ENCODE results near the gene C1orf94.
A peak's percentile ranks its signal among the peaks of the same experiment; 100 is the strongest.

C1orf94 gene

DNA sequence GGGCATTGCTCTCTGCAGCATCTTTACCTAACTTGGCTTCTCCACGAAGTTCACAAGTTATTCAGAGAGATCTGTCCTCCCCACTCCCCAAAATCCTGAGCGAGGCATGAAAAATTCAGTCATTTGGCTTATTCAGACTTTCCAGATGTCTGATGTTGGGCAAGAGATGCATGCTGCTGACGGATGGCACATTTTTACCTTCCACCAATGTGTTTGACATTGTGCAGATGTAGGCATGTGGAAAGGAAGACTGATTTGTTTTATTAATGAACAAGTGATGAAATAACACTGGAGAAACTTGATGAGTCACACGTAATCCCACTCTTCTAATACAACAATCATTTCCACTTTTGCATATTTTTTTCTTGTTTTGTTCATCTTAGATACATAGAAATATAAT is 86.7 kb downstream of the C1orf94 start:
- Histone ChIP-seq H3K4me1 (ENCODE audit: low read length) (peaks cover 20% of the 10 kb centered on the region), H3K79me2 (ENCODE audit: low read length) (no peaks in the 10 kb centered on the region), H3K4me2 (ENCODE audit: low read length) (no peak overlapping the region), H3K27me3 (ENCODE audit: low read depth, low read length) (no peaks in the 10 kb centered on the region), H3K27ac (ENCODE audit: low read length) (no peak overlapping the region), H3K36me3 (replicated peaks; ENCODE audit: low read depth, low read length) (no peaks in the 10 kb centered on the region), H4K20me1 (ENCODE audit: insufficient read depth, low read length) (no peaks in the 10 kb centered on the region), H3K4me3 (ENCODE audit: low read length) (no peak overlapping the region), H3K9me3 (ENCODE audit: insufficient read depth, low read length) (no peaks in the 10 kb centered on the region), H2AFZ (ENCODE audit: low read depth, low read length) (no peak overlapping the region), H3K9ac (ENCODE audit: low read length) (no peak overlapping the region)
- TF ChIP-seq, protein P1, sequence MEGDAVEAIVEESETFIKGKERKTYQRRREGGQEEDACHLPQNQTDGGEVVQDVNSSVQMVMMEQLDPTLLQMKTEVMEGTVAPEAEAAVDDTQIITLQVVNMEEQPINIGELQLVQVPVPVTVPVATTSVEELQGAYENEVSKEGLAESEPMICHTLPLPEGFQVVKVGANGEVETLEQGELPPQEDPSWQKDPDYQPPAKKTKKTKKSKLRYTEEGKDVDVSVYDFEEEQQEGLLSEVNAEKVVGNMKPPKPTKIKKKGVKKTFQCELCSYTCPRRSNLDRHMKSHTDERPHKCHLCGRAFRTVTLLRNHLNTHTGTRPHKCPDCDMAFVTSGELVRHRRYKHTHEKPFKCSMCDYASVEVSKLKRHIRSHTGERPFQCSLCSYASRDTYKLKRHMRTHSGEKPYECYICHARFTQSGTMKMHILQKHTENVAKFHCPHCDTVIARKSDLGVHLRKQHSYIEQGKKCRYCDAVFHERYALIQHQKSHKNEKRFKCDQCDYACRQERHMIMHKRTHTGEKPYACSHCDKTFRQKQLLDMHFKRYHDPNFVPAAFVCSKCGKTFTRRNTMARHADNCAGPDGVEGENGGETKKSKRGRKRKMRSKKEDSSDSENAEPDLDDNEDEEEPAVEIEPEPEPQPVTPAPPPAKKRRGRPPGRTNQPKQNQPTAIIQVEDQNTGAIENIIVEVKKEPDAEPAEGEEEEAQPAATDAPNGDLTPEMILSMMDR (IDR thresholded peaks at IDR 0.05; ENCODE audit: low read depth, low read length) = no peak
- TF ChIP-seq EZH2phosphoT487 (IDR thresholded peaks at IDR 0.05; ENCODE audit: low read depth) = no peak

DNA sequence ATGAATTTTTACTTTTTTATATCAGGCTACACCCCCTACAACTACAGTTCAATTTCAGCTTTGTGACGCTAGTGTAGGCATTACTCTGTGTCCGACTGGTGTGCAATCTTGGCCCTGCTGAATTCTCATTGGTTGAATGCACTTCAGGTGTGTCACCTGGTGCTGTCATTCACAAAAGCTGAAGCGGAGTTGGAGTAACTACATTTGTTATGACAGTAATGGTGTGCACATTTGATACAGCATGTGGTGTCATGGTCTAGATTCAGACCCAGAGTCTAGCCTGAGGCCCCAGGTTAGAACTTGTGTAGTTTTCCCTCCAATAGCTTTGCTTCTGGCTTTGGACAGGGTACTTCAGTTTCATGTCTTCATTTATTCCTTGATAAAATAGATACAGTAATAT is 88.7 kb downstream of the C1orf94 start:
- no peaks in the 10 kb centered on the region for H3K9me3 ChIP-seq (ENCODE audit: insufficient read depth, low read length)
- H3K36me3 ChIP-seq (replicated peaks; ENCODE audit: low read depth, low read length) = no peaks in the 10 kb centered on the region
- peaks cover 24% of the 10 kb centered on the region for H3K4me1 ChIP-seq (ENCODE audit: low read length)
- H3K4me3 ChIP-seq (ENCODE audit: low read length) = no peak overlapping the region
- H3K4me2 ChIP-seq (ENCODE audit: low read length) = peak overlapping the region; percentile 40
- H3K27ac ChIP-seq (ENCODE audit: low read length) = no peak overlapping the region
- no peak overlapping the region for H2AFZ ChIP-seq (ENCODE audit: low read depth, low read length)
- no peaks in the 10 kb centered on the region for H3K79me2 ChIP-seq (ENCODE audit: low read length)
- H3K9ac ChIP-seq (ENCODE audit: low read length) = no peak overlapping the region
- no peaks in the 10 kb centered on the region for H4K20me1 ChIP-seq (ENCODE audit: insufficient read depth, low read length)
- no peaks in the 10 kb centered on the region for H3K27me3 ChIP-seq (ENCODE audit: low read depth, low read length)
- TF ChIP-seq, protein P1 (IDR thresholded peaks at IDR 0.05; ENCODE audit: low read depth, low read length) = no peak
- TF ChIP-seq EZH2phosphoT487 (IDR thresholded peaks at IDR 0.05; ENCODE audit: low read depth) = no peak

DNA sequence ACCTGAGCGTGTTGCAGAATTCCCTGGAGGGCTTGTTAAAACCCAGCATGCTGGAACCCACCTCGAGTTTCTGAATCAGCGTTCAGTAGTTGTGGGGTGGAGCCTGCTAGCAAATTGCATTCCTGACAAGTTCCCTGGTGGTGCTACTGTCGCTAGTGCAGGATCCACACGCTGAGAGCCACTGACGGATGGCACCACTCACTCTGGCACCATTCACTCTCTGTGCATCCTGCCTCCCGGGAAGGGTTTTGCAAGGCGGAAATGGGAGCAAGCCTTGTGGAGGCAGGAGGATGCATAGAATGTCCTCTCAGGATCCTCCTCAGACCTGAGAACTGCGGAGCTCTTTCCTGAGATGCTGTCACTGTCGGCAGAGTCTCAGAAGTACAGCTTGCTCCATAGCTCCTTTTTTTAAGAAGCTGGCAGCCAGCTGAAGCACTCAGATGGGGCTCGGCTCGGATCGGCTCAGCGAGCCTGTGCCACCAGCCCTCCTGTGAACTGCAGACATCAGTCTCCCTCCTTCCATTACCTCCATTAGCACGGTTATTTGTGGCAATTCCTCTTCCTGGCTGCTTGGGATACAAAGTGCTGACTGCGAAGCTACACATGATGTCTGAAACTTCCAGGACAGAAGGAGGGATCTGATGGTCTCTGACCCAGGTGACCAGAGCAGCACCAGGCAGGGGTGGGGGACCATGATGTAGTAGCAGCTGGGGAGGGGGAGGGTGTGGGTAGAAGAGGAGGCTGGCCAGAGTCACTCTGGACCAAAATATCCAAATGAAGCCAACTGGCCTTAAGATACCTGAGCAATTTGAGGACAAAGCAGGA is 89.6 kb downstream of the C1orf94 start:
- Histone ChIP-seq H3K4me3 (ENCODE audit: low read length) (no peak overlapping the region), H3K9me3 (ENCODE audit: insufficient read depth, low read length) (no peaks in the 10 kb centered on the region), H3K4me2 (ENCODE audit: low read length) (no peak overlapping the region), H3K27ac (ENCODE audit: low read length) (no peak overlapping the region), H4K20me1 (ENCODE audit: insufficient read depth, low read length) (no peaks in the 10 kb centered on the region), H3K27me3 (ENCODE audit: low read depth, low read length) (no peaks in the 10 kb centered on the region), H3K4me1 (ENCODE audit: low read length) (peaks cover 24% of the 10 kb centered on the region), H2AFZ (ENCODE audit: low read depth, low read length) (no peak overlapping the region), H3K9ac (ENCODE audit: low read length) (no peak overlapping the region), H3K79me2 (ENCODE audit: low read length) (no peaks in the 10 kb centered on the region), H3K36me3 (replicated peaks; ENCODE audit: low read depth, low read length) (no peaks in the 10 kb centered on the region)
- no peak for TF ChIP-seq EZH2phosphoT487 (IDR thresholded peaks at IDR 0.05; ENCODE audit: low read depth)
- TF ChIP-seq, protein P1 (IDR thresholded peaks at IDR 0.05; ENCODE audit: low read depth, low read length) = no peak

DNA sequence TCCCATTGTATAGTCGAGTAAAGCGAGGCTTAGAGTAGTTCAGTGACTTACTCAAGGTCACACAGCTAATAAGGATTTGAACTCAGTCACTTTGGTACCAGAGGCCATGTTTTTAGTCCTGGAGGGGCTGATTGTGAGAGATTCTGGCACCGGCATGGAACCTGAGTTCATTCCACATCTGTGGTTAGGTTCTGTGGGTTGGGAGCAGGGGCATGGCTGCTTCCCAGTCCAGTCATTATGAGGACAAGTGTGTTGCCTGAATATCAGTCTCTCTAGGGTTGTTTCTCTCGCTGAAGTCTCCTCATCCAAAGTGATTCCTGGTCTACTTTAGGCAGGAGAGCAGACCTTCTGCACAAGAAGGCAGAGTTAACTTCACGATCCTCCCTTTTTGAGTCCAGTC is 90.6 kb downstream of the C1orf94 start:
- TF ChIP-seq, protein P1 (IDR thresholded peaks at IDR 0.05; ENCODE audit: low read depth, low read length) = no peak
- no peak for TF ChIP-seq EZH2phosphoT487 (IDR thresholded peaks at IDR 0.05; ENCODE audit: low read depth)
- no peaks in the 10 kb centered on the region for H3K27me3 ChIP-seq (ENCODE audit: low read depth, low read length)

More for the DNA sequence above, 90.6 kb downstream of the C1orf94 start:
- no peaks in the 10 kb centered on the region for H4K20me1 ChIP-seq (ENCODE audit: insufficient read depth, low read length)
- no peak overlapping the region for H3K27ac ChIP-seq (ENCODE audit: low read length)
- H3K4me3 ChIP-seq (ENCODE audit: low read length) = no peak overlapping the region
- H3K9me3 ChIP-seq (ENCODE audit: insufficient read depth, low read length) = no peaks in the 10 kb centered on the region
- H3K9ac ChIP-seq (ENCODE audit: low read length) = no peak overlapping the region
- no peak overlapping the region for H3K4me2 ChIP-seq (ENCODE audit: low read length)
- no peaks in the 10 kb centered on the region for H3K79me2 ChIP-seq (ENCODE audit: low read length)
- H3K36me3 ChIP-seq (replicated peaks; ENCODE audit: low read depth, low read length) = no peaks in the 10 kb centered on the region
- peaks cover 24% of the 10 kb centered on the region for H3K4me1 ChIP-seq (ENCODE audit: low read length)
- H2AFZ ChIP-seq (ENCODE audit: low read depth, low read length) = no peak overlapping the region

Measured in OCI-LY3 (cell line).